ENCODE results near the gene KRCC1.
"Not testable (repeated sequence)": the region's sequence is repeated elsewhere in the genome, so short reads cannot be mapped to it uniquely, and the experiment has no call there.

The KRCC1 gene

GRCh38 chr2:88049622-88050021 is 6.0 kb downstream of the KRCC1 start:
- no peak overlapping the region for H2BK15ac ChIP-seq (ENCODE audit: low read length)
- no peaks in the 10 kb centered on the region for H3K79me1 ChIP-seq (ENCODE audit: low read depth, low read length)
- H3K4me3 ChIP-seq (ENCODE audit: low read length in 2 of 2), result no peak overlapping the region
- no peak overlapping the region for H3K4me2 ChIP-seq (ENCODE audit: insufficient read depth, low read length, poor library complexity, severe bottlenecking)
- no peak overlapping the region for H3K27ac ChIP-seq (replicated peaks; ENCODE audit: low read length)
- H3K23ac ChIP-seq (ENCODE audit: low read depth, low read length, poor library complexity), result no peak overlapping the region
- peaks cover 4 to 6% of the 10 kb centered on the region in 2 donors for H3K4me1 ChIP-seq (ENCODE audit: control insufficient read depth in 2 of 2, insufficient read depth in 1 of 2, low read depth in 1 of 2, low read length in 2 of 2)
- H2AK5ac ChIP-seq (ENCODE audit: low read depth, low read length), result no peak overlapping the region
- no peak for DNase-seq (ENCODE audit: low spot score)
- no peak overlapping the region for H2BK12ac ChIP-seq (ENCODE audit: low read length)
- no peak overlapping the region for H2AFZ ChIP-seq (ENCODE audit: low read length)
- no peaks in the 10 kb centered on the region for H3K9me3 ChIP-seq (replicated peaks in 1 of 2; ENCODE audit: control insufficient read depth in 2 of 2, insufficient read depth in 1 of 2, low read depth in 1 of 2, low read length in 2 of 2)
- no peak overlapping the region for H2BK120ac ChIP-seq (ENCODE audit: low read depth, low read length)
- H3K4ac ChIP-seq (ENCODE audit: low read length), result no peak overlapping the region
- WGBS, 2 donors (ENCODE audit: extremely low coverage in 2 of 2, insufficient read length in 2 of 2, insufficient replicate concordance in 1 of 2), result no CpG with 5 or more reads among the region's 1 CpG
- H3K36me3 ChIP-seq (replicated peaks in 1 of 2; ENCODE audit: control insufficient read depth in 2 of 2, insufficient read depth in 2 of 2, low read length in 2 of 2), result peaks cover 0 to 62% of the 10 kb centered on the region in 2 donors
- no peak overlapping the region for H3K9ac ChIP-seq (ENCODE audit: low read depth, low read length, poor library complexity)
- H3K18ac ChIP-seq (ENCODE audit: low read length), result no peak overlapping the region
- H4K91ac ChIP-seq (ENCODE audit: low read depth, low read length, poor library complexity), result no peak overlapping the region
- no peaks in the 10 kb centered on the region for H3K27me3 ChIP-seq (ENCODE audit: control insufficient read depth in 3 of 3, insufficient read depth in 3 of 3, low read depth in 1 of 3, low read length in 3 of 3)
- H2BK5ac ChIP-seq (ENCODE audit: low read length), result no peak overlapping the region
- no peak overlapping the region for H3K14ac ChIP-seq (ENCODE audit: low read length)
- H4K8ac ChIP-seq (ENCODE audit: low read depth, low read length), result no peak overlapping the region

- no peak overlapping the region for H3K9ac ChIP-seq (ENCODE audit: low read depth, low read length, poor library complexity)
- no peak overlapping the region for H2BK15ac ChIP-seq (ENCODE audit: low read length)
- H3K4me2 ChIP-seq (ENCODE audit: insufficient read depth, low read length, poor library complexity, severe bottlenecking), result no peak overlapping the region
- H3K79me1 ChIP-seq (ENCODE audit: low read depth, low read length), result no peaks in the 10 kb centered on the region
- no peak overlapping the region for H2BK12ac ChIP-seq (ENCODE audit: low read length)
- no peak overlapping the region for H3K18ac ChIP-seq (ENCODE audit: low read length)
- DNase-seq (ENCODE audit: low spot score), result no peak
- H2AK5ac ChIP-seq (ENCODE audit: low read depth, low read length), result no peak overlapping the region
- H3K4ac ChIP-seq (ENCODE audit: low read length), result no peak overlapping the region
- no peak overlapping the region for H4K8ac ChIP-seq (ENCODE audit: low read depth, low read length)
- no peak overlapping the region for H2BK5ac ChIP-seq (ENCODE audit: low read length)
- peaks cover 0 to 57% of the 10 kb centered on the region in 2 donors for H3K36me3 ChIP-seq (replicated peaks in 1 of 2; ENCODE audit: control insufficient read depth in 2 of 2, insufficient read depth in 2 of 2, low read length in 2 of 2)
- no peaks in the 10 kb centered on the region for H3K27me3 ChIP-seq (ENCODE audit: control insufficient read depth in 3 of 3, insufficient read depth in 3 of 3, low read depth in 1 of 3, low read length in 3 of 3)
- H2AFZ ChIP-seq (ENCODE audit: low read length), result no peak overlapping the region
- WGBS, 2 donors (ENCODE audit: extremely low coverage in 2 of 2, insufficient read length in 2 of 2, insufficient replicate concordance in 1 of 2), result no CpG with 5 or more reads among the region's 3 CpGs
- no peaks in the 10 kb centered on the region for H3K4me1 ChIP-seq (ENCODE audit: control insufficient read depth in 2 of 2, insufficient read depth in 1 of 2, low read depth in 1 of 2, low read length in 2 of 2)
- no peak overlapping the region for H2BK120ac ChIP-seq (ENCODE audit: low read depth, low read length)
- no peaks in the 10 kb centered on the region for H3K9me3 ChIP-seq (replicated peaks in 1 of 2; ENCODE audit: control insufficient read depth in 2 of 2, insufficient read depth in 1 of 2, low read depth in 1 of 2, low read length in 2 of 2)
- no peak overlapping the region for H3K4me3 ChIP-seq (ENCODE audit: low read length in 2 of 2)
- H4K91ac ChIP-seq (ENCODE audit: low read depth, low read length, poor library complexity), result no peak overlapping the region
- no peak overlapping the region for H3K23ac ChIP-seq (ENCODE audit: low read depth, low read length, poor library complexity)
- no peak overlapping the region for H3K14ac ChIP-seq (ENCODE audit: low read length)
- no peak overlapping the region for H3K27ac ChIP-seq (replicated peaks; ENCODE audit: low read length)
Measured at GRCh38 chr2:88048541-88048940, 7.0 kb downstream of the KRCC1 start.

- H2AFZ ChIP-seq (ENCODE audit: low read length); DNase-seq (ENCODE audit: low spot score); H2BK12ac ChIP-seq (ENCODE audit: low read length); H3K4me1 ChIP-seq (ENCODE audit: control insufficient read depth in 2 of 2, insufficient read depth in 1 of 2, low read depth in 1 of 2, low read length in 2 of 2); H3K27me3 ChIP-seq (ENCODE audit: control insufficient read depth in 3 of 3, insufficient read depth in 3 of 3, low read depth in 1 of 3, low read length in 3 of 3); H3K14ac ChIP-seq (ENCODE audit: low read length); H3K4me2 ChIP-seq (ENCODE audit: insufficient read depth, low read length, poor library complexity, severe bottlenecking); H2BK5ac ChIP-seq (ENCODE audit: low read length); H4K91ac ChIP-seq (ENCODE audit: low read depth, low read length, poor library complexity); H4K8ac ChIP-seq (ENCODE audit: low read depth, low read length); H2BK120ac ChIP-seq (ENCODE audit: low read depth, low read length); H2BK15ac ChIP-seq (ENCODE audit: low read length); H3K27ac ChIP-seq (replicated peaks; ENCODE audit: low read length); H3K4me3 ChIP-seq (ENCODE audit: low read length in 2 of 2); H3K23ac ChIP-seq (ENCODE audit: low read depth, low read length, poor library complexity); H2AK5ac ChIP-seq (ENCODE audit: low read depth, low read length); H3K79me1 ChIP-seq (ENCODE audit: low read depth, low read length); H3K18ac ChIP-seq (ENCODE audit: low read length); H3K4ac ChIP-seq (ENCODE audit: low read length); H3K9me3 ChIP-seq (replicated peaks in 1 of 2; ENCODE audit: control insufficient read depth in 2 of 2, insufficient read depth in 1 of 2, low read depth in 1 of 2, low read length in 2 of 2); H3K9ac ChIP-seq (ENCODE audit: low read depth, low read length, poor library complexity): not testable (repeated sequence)
- peaks cover 0 to 28% of the 10 kb centered on the region in 2 donors for H3K36me3 ChIP-seq (replicated peaks in 1 of 2; ENCODE audit: control insufficient read depth in 2 of 2, insufficient read depth in 2 of 2, low read length in 2 of 2)
- no CpG with 5 or more reads among the region's 6 CpGs for WGBS, 2 donors (ENCODE audit: extremely low coverage in 2 of 2, insufficient read length in 2 of 2, insufficient replicate concordance in 1 of 2)
Measured at GRCh38 chr2:88045561-88045960, 10.0 kb downstream of the KRCC1 start.

- Histone ChIP-seq H3K27me3 (ENCODE audit: control insufficient read depth in 3 of 3, insufficient read depth in 3 of 3, low read depth in 1 of 3, low read length in 3 of 3) (no peaks in the 10 kb centered on the region), H3K4me2 (ENCODE audit: insufficient read depth, low read length, poor library complexity, severe bottlenecking) (no peak overlapping the region), H3K36me3 (replicated peaks in 1 of 2; ENCODE audit: control insufficient read depth in 2 of 2, insufficient read depth in 2 of 2, low read length in 2 of 2) (peaks cover 0 to 8% of the 10 kb centered on the region in 2 donors), H3K18ac (ENCODE audit: low read length) (no peak overlapping the region), H4K8ac (ENCODE audit: low read depth, low read length) (no peak overlapping the region), H3K4me3 (ENCODE audit: low read length in 2 of 2) (no peak overlapping the region), H3K79me1 (ENCODE audit: low read depth, low read length) (no peaks in the 10 kb centered on the region), H3K9ac (ENCODE audit: low read depth, low read length, poor library complexity) (no peak overlapping the region), H3K9me3 (replicated peaks in 1 of 2; ENCODE audit: control insufficient read depth in 2 of 2, insufficient read depth in 1 of 2, low read depth in 1 of 2, low read length in 2 of 2) (no peaks in the 10 kb centered on the region), H2BK15ac (ENCODE audit: low read length) (no peak overlapping the region), H3K27ac (replicated peaks; ENCODE audit: low read length) (no peak overlapping the region), H3K14ac (ENCODE audit: low read length) (no peak overlapping the region), H3K4ac (ENCODE audit: low read length) (no peak overlapping the region), H2AFZ (ENCODE audit: low read length) (no peak overlapping the region), H3K23ac (ENCODE audit: low read depth, low read length, poor library complexity) (no peak overlapping the region), H2BK12ac (ENCODE audit: low read length) (no peak overlapping the region), H2AK5ac (ENCODE audit: low read depth, low read length) (no peak overlapping the region), H2BK120ac (ENCODE audit: low read depth, low read length) (no peak overlapping the region), H4K91ac (ENCODE audit: low read depth, low read length, poor library complexity) (no peak overlapping the region), H3K4me1 (ENCODE audit: control insufficient read depth in 2 of 2, insufficient read depth in 1 of 2, low read depth in 1 of 2, low read length in 2 of 2) (peaks cover 0 to 2% of the 10 kb centered on the region in 2 donors), H2BK5ac (ENCODE audit: low read length) (no peak overlapping the region)
- DNase-seq (ENCODE audit: low spot score), result no peak
- no CpG with 5 or more reads among the region's 5 CpGs for WGBS, 2 donors (ENCODE audit: extremely low coverage in 2 of 2, insufficient read length in 2 of 2, insufficient replicate concordance in 1 of 2)
Measured at GRCh38 chr2:88042476-88042875, 13.1 kb downstream of the KRCC1 start.

Data from neuronal stem cell (in vitro differentiated cells).